ENCODE results near the gene FRMD4A.

The FRMD4A gene

DNA sequence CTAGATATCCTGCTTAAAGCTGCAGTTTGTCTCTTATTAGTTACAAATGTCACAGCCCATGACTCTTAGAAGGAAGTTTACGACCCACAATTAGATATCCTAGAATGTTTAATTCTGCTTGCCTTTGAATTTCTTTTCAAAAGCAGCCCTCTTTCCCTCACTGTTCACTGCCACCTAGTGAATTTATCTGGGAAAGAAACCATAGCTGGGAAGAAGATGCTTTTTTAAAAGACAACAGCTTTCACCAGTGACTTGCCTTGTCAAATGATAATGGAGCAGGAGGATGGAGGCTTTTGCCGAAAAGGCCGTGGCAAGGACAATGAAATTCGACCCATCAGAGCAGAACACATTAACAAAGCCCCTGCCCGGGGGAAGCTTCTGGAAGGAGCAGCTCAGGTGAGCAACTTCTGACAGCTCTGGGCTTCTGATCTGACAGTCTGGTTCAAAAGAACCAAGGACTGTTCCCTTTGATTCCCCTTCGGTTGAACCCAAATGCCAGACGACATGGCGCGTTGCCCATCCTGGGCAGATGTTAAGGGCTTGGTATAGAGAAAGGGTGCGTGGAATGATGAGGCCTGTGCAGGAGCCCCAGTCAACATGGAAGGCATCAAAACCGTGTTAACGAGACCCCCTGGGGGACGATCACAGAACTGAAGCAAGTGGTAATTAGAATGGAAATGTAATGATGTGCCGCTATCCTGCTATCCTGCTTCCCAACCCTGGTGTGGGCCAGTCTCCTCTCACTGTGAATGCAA lies 236.8 kb downstream of the FRMD4A start:
- Mint-ChIP-seq H3K9me3 (no peaks in the 10 kb centered on the region), H3K4me1 (peaks cover 29% of the 10 kb centered on the region), H3K36me3 (ENCODE audit: low read depth) (no peaks in the 10 kb centered on the region), H3K4me3 (no peak overlapping the region), H3K27me3 (ENCODE audit: low read depth) (peaks cover 4% of the 10 kb centered on the region), H3K27ac (peak overlapping the region; percentile 5 to 17 (median 9))
- TF ChIP-seq, protein P1, sequence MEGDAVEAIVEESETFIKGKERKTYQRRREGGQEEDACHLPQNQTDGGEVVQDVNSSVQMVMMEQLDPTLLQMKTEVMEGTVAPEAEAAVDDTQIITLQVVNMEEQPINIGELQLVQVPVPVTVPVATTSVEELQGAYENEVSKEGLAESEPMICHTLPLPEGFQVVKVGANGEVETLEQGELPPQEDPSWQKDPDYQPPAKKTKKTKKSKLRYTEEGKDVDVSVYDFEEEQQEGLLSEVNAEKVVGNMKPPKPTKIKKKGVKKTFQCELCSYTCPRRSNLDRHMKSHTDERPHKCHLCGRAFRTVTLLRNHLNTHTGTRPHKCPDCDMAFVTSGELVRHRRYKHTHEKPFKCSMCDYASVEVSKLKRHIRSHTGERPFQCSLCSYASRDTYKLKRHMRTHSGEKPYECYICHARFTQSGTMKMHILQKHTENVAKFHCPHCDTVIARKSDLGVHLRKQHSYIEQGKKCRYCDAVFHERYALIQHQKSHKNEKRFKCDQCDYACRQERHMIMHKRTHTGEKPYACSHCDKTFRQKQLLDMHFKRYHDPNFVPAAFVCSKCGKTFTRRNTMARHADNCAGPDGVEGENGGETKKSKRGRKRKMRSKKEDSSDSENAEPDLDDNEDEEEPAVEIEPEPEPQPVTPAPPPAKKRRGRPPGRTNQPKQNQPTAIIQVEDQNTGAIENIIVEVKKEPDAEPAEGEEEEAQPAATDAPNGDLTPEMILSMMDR (IDR thresholded peaks at IDR 0.05; ENCODE audit: unreplicated experiment in 3 of 3) = peak; percentile 45 to 59 (median 57)

DNA sequence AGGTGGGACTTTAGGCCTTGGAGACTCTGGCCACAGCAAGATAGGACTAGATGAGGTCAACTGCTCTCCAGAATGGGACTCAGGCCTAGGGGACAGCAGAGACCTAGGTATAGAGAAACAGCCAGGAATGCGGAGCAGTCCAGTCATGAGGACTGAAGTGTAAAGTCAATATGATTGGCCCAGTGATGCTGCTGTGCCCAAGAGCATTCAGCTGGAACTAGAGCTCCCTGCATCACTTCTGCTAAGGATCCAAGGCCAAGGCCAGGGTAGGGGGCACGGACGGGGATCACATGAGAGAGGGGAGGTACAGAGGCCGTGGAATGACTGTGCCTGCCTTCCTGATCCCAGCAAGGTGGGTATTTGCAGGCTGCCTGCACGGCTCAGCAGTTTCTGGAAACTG lies 237.9 kb downstream of the FRMD4A start:
- Mint-ChIP-seq H3K27ac (peak overlapping the region in 2 of 3 experiments; percentile 46 to 64), H3K36me3 (ENCODE audit: low read depth) (no peaks in the 10 kb centered on the region), H3K9me3 (no peaks in the 10 kb centered on the region), H3K4me1 (peaks cover 35% of the 10 kb centered on the region), H3K27me3 (ENCODE audit: low read depth) (peaks cover 4% of the 10 kb centered on the region), H3K4me3 (no peak overlapping the region)
- TF ChIP-seq, protein P1 (IDR thresholded peaks at IDR 0.05; ENCODE audit: unreplicated experiment in 3 of 3) = no peak

DNA sequence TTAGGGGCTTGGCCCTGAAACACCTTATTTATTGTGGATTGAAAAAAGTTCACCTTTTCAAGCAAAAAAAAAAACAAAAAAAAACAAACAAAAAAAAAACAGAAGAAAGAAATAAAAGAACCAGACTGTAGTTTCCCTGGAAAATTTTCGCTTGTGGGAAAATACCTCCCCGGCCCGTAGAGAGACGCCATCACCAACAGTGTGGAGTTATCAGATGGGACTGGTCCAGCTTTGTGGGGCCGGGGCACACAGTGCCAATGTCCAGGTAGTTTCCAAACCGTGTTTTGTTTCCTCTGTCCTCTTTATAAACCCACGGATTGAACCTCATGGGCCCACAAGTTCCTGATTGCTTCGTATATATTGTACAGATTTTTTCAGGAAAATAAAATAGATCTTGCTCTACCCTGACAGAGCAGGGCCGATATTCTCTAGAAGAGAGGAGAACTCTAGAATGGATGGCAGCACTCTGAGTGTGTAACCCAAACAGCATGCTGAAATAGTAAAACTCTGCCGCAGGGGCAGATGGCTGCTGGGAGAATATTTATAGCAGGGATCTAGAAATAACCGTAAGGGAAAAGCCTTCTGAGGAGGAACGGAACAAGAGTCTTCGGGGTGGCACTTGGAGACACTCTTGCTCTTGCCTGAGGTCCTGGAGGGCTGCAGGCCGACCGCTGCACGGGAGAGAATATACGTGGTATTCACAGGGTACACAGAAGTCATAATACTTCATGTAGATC lies 241.0 kb downstream of the FRMD4A start:
- H3K9me3 Mint-ChIP-seq = no peaks in the 10 kb centered on the region
- H3K27ac Mint-ChIP-seq = peak overlapping the region in 2 of 3 experiments; percentile 0 to 69
- no peak overlapping the region for H3K4me3 Mint-ChIP-seq
- peaks cover 44% of the 10 kb centered on the region for H3K4me1 Mint-ChIP-seq
- H3K27me3 Mint-ChIP-seq (ENCODE audit: low read depth) = peaks cover 4% of the 10 kb centered on the region
- TF ChIP-seq, protein P1 (IDR thresholded peaks at IDR 0.05; ENCODE audit: unreplicated experiment in 3 of 3) = no peak
- H3K36me3 Mint-ChIP-seq (ENCODE audit: low read depth) = no peaks in the 10 kb centered on the region

DNA sequence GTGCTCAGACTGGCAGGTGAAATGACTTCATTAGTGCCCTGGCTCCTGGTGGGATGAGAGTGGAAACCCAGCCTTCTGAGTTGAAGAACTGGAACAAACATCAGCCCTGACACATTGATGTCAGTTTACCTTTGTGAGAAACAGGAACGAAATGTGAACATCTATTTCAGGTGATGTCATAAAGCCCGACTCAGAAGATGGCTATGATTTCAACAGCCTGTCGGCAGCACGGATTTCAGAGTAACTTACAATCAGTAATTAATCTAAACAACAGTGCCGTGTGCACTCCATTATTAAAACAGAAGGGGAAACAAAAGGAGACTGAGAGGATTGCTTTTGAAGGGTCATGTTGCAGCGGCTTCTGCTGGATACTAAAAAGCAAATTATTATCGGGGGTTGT lies 243.2 kb downstream of the FRMD4A start:
- H3K27ac Mint-ChIP-seq = peak overlapping the region in 2 of 3 experiments; percentile 44 to 70
- H3K9me3 Mint-ChIP-seq = no peaks in the 10 kb centered on the region
- no peak overlapping the region for H3K4me3 Mint-ChIP-seq
- H3K4me1 Mint-ChIP-seq = peaks cover 29% of the 10 kb centered on the region
- no peaks in the 10 kb centered on the region for H3K36me3 Mint-ChIP-seq (ENCODE audit: low read depth)
- TF ChIP-seq, protein P1 (IDR thresholded peaks at IDR 0.05; ENCODE audit: unreplicated experiment in 3 of 3) = no peak
- H3K27me3 Mint-ChIP-seq (ENCODE audit: low read depth) = peaks cover 8% of the 10 kb centered on the region

DNA sequence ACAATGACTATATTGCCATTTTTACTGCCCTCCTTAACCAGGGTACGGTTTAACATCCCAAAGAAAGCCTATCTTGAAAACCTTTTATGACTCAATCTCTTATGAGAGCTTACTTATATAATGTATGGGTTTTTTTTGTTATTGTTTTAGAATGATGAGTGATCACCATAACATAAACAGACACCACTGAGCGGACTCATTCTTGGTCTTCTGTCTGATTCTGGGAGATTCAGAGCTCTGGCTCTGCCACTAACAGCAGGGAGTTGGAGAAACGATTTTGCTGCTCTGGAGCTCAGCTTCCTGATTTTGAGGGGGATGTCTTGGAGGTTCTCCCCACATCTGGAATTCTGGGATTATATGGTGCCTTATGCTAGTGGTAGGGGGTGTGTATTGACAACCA lies 244.1 kb downstream of the FRMD4A start:
- no peak overlapping the region for H3K4me3 Mint-ChIP-seq
- H3K9me3 Mint-ChIP-seq = no peaks in the 10 kb centered on the region
- H3K27me3 Mint-ChIP-seq (ENCODE audit: low read depth) = peaks cover 4% of the 10 kb centered on the region
- TF ChIP-seq, protein P1 (IDR thresholded peaks at IDR 0.05; ENCODE audit: unreplicated experiment in 3 of 3) = no peak
- peak overlapping the region in 1 of 3 experiments; percentile 2 for H3K27ac Mint-ChIP-seq
- H3K36me3 Mint-ChIP-seq (ENCODE audit: low read depth) = no peaks in the 10 kb centered on the region
- peaks cover 29% of the 10 kb centered on the region for H3K4me1 Mint-ChIP-seq

All from nephron (organoid).